ENCODE data around the gene AGK.

The AGK gene

DNA sequence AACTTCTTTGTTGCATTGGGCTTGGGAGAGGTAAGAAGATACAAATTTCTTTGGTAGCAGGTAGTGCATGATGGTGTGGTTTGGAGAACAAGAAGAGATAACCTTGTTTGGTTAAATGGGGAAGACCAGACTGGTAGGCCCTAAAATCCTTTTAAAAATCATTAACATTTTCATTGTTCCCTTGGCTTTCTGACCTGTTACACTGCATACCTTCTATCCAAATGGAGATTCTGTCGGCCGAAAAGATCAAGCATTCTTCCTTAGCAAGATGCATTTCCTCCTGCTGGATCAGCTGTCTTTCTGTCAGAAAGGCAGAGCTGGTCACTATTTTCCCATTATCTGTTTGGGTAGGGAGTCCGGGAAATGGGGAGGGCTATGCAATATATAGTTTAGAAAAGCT, 33.7 kb downstream of the AGK start:
- H3K4me3 ChIP-seq, result no peak overlapping the region
- no peak overlapping the region for H3K4me2 ChIP-seq

DNA sequence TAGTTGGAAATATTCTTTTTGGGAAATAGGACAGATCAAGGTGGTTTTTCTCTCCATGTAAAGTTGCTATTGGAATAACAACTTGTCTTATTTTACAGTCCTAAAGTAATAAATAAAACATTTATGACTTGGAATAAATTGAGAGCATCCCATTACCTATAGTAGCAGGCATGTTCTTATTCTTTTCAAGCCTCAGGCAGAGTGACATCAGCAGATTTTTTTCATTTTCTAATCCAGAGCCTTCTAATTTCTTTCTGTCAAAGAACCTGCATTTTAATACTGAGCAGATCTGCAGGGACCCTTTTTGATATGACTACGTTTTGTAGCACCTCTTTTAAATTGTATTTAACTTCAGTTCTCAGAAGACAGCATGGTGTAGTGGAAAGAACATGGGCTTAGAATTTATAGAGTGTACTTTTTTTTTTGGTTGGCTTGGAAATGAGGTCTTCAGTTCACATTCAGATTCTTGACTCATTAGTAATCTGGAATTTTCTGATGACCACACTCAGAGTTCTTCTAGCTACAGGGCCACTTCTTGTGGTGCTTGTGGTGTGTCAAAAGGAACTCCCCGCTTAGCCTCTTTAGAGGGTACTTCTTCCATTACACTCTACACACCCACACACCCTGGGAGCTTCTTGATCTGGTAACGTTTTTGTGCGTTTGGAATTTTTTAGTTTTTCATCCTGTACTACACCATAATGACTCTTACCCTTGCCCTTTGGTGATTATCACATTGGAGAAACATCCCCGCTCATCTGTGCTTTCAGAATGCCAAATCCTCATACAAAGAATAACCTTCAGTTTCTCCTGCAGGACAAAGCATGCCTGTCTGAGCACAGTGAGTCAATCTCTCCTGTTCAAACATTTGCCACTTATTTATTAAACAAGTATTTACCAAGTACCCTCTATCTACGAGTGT, 34.6 kb downstream of the AGK start:
- Histone ChIP-seq H3K27ac (no peak overlapping the region), H3K4me1 (no peaks in the 10 kb centered on the region), H4K20me1 (0 out of 2 replicates have a peak, but pooled peaks cover 10% of the 10 kb centered on the region), H3K9ac (no peak overlapping the region), H3K36me3 (peaks cover 57% of the 10 kb centered on the region), H3K27me3 (no peaks in the 10 kb centered on the region), H3K4me2 (no peak overlapping the region), H3K4me3 (no peak overlapping the region), H3K9me3 (peaks cover 2% of the 10 kb centered on the region)
- TF ChIP-seq Cebpa-rat (IDR thresholded peaks at IDR 0.05), result no peak

More for the DNA sequence above, 33.7 kb downstream of the AGK start:
- Histone ChIP-seq H4K20me1 (0 out of 2 replicates have a peak, but pooled peaks cover under 1% of the 10 kb centered on the region), H3K27ac (no peak overlapping the region), H3K27me3 (no peaks in the 10 kb centered on the region), H3K4me1 (no peaks in the 10 kb centered on the region), H3K9me3 (peaks cover 11% of the 10 kb centered on the region), H3K36me3 (peaks cover 65% of the 10 kb centered on the region), H3K9ac (no peak overlapping the region)
- TF ChIP-seq Cebpa-rat (IDR thresholded peaks at IDR 0.05), result no peak

DNA sequence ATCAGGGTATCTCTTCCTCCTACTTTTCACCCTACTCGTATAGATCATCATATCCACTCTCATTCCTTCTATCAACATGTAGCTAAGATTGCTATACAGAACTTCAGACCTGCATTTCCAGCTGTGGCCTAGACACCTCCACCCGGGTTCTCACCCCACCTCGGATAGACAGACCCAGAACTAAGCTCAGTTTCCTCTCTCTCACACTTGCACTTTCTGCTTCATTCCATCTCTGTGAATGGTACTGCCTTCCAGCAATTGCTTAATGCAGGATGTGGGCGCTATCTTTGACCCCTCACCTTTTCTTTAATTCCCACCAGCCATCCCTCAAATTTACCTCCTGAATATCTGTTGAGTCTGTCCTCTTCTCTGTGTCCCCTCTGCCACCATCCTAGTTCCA, 35.7 kb downstream of the AGK start:
- H3K9ac ChIP-seq, result no peak overlapping the region
- no peaks in the 10 kb centered on the region for H3K27me3 ChIP-seq
- no peak overlapping the region for H3K4me3 ChIP-seq
- no peak overlapping the region for H3K4me2 ChIP-seq
- H4K20me1 ChIP-seq, result 0 out of 2 replicates have a peak, but pooled peaks cover 13% of the 10 kb centered on the region
- no peaks in the 10 kb centered on the region for H3K9me3 ChIP-seq
- no peaks in the 10 kb centered on the region for H3K4me1 ChIP-seq
- TF ChIP-seq Cebpa-rat (IDR thresholded peaks at IDR 0.05), result no peak
- peaks cover 56% of the 10 kb centered on the region for H3K36me3 ChIP-seq
- H3K27ac ChIP-seq, result no peak overlapping the region

DNA sequence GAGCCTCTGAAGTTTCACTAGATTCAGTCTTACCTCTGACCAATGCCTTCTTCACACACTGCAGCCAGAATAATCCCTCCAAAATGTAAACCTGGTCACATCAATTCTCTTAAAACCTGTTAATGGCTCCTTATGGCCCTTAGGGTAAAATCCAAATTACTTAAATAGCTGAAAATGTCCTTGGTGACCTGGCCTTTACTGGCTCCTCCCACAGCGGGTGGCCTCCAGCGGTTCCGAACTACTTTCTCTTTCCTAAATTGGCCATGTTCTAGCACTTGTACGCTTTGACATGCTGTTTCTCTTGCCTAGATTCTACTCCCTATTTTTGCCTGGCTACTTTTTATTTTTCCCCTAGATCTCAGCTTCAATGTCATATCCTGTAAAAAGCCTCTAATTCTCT, 36.1 kb downstream of the AGK start:
- H3K27me3 ChIP-seq, result no peaks in the 10 kb centered on the region
- peaks cover 51% of the 10 kb centered on the region for H3K36me3 ChIP-seq
- H4K20me1 ChIP-seq, result 0 out of 2 replicates have a peak, but pooled peaks cover 13% of the 10 kb centered on the region
- H3K4me1 ChIP-seq, result no peaks in the 10 kb centered on the region
- no peak overlapping the region for H3K9ac ChIP-seq
- H3K9me3 ChIP-seq, result no peaks in the 10 kb centered on the region
- no peak overlapping the region for H3K27ac ChIP-seq
- H3K4me2 ChIP-seq, result no peak overlapping the region
- TF ChIP-seq Cebpa-rat (IDR thresholded peaks at IDR 0.05), result no peak
- no peak overlapping the region for H3K4me3 ChIP-seq

DNA sequence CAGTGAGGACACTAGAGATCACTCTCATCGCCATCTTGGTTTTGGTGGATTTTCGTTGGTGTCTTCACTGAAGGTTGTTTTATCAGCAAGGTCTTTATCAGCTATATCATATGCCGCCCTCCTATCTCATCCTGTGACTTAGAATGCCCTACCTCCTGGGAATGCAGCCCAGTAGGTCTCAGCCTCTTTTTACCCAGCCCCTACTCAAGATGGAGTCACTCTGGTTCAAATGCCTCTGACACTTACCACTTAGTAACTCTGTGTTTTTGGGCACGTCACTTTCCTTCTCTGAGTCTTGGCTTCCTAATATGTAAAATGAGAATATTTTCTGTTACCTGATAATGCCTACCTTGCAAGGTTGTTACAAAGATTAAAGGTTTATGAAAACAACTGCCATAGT, 37.7 kb downstream of the AGK start:
- Histone ChIP-seq H3K9me3 (no peaks in the 10 kb centered on the region), H3K4me1 (no peaks in the 10 kb centered on the region), H4K20me1 (0 out of 2 replicates have a peak, but pooled peaks cover 13% of the 10 kb centered on the region), H3K4me3 (no peak overlapping the region), H3K27ac (no peak overlapping the region), H3K9ac (no peak overlapping the region), H3K36me3 (peaks cover 50% of the 10 kb centered on the region), H3K27me3 (no peaks in the 10 kb centered on the region), H3K4me2 (no peak overlapping the region)
- TF ChIP-seq Cebpa-rat (IDR thresholded peaks at IDR 0.05), result no peak

DNA sequence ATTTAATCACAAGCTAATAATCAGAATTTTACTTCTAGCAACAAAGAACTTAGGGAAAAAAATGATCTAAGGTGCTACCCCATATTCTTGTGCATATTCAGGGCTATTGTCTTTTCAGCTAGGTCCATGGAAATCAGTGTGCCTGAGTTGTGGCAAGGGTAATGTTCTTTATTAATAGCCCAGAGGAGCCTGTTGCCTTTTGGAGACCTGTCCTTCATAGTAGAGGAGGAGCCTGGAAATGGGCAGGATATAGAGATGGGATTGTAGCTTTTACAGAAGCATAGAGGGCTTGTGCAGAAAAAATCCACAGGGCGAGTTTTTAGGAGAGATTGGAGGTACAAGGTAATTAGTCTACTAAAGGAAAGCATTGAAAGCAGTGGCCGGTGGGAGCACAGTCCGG, 38.9 kb downstream of the AGK start:
- H3K9me3 ChIP-seq, result no peaks in the 10 kb centered on the region
- H3K4me1 ChIP-seq, result no peaks in the 10 kb centered on the region
- H4K20me1 ChIP-seq, result 0 out of 2 replicates have a peak, but pooled peaks cover 13% of the 10 kb centered on the region
- H3K4me3 ChIP-seq, result no peak overlapping the region
- H3K4me2 ChIP-seq, result no peak overlapping the region
- peaks cover 51% of the 10 kb centered on the region for H3K36me3 ChIP-seq
- no peak overlapping the region for H3K9ac ChIP-seq
- TF ChIP-seq Cebpa-rat (IDR thresholded peaks at IDR 0.05), result no peak
- no peak overlapping the region for H3K27ac ChIP-seq
- H3K27me3 ChIP-seq, result no peaks in the 10 kb centered on the region

DNA sequence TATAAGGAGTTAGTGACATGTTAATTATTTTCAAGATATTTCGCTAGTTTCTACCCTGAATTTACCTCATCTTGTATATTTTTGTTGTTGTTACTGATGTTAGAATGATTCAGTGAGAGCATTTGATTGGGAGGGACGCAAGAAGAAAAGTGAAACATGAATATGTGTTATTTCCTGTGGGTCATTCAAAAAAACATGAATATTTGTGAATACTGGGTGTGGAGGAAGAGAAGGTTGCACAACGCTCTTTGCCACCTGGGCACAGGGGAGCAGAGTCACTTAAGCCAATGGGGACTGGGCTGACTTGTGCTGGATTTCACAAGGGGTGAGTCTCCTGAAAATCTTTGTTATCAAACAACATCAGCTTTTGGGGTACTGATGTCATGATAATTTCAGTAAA, 39.5 kb downstream of the AGK start:
- Histone ChIP-seq H3K4me3 (no peak overlapping the region), H3K9ac (no peak overlapping the region), H3K4me1 (no peaks in the 10 kb centered on the region), H3K27me3 (no peaks in the 10 kb centered on the region), H3K36me3 (peaks cover 48% of the 10 kb centered on the region), H3K9me3 (no peaks in the 10 kb centered on the region), H3K4me2 (no peak overlapping the region), H4K20me1 (0 out of 2 replicates have a peak, but pooled peaks cover 13% of the 10 kb centered on the region), H3K27ac (no peak overlapping the region)
- TF ChIP-seq Cebpa-rat (IDR thresholded peaks at IDR 0.05), result no peak

DNA sequence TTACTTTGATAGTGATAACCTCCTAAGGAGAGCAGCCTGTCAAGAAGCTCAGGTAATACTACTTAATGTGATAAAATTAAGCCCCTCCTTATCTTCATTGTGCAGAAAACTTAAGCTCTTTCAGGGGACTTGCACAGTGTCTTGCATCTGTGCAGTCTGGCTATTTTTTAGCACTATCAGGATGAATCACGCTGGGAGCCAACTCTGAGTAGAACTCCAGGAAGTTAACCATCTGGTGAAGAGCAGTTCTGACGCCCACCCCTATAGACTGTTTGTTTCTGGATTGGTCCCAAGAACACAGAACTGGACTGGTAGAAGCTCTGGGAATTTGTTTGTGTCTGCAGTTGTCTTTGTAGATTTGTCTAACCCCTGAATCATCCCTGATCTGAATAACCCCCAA, 41.9 kb downstream of the AGK start:
- no peak overlapping the region for H3K9ac ChIP-seq
- no peak for TF ChIP-seq Cebpa-rat (IDR thresholded peaks at IDR 0.05)
- no peak overlapping the region for H3K4me3 ChIP-seq
- no peaks in the 10 kb centered on the region for H3K4me1 ChIP-seq
- no peak overlapping the region for H3K4me2 ChIP-seq
- 0 out of 2 replicates have a peak, but pooled peaks cover 13% of the 10 kb centered on the region for H4K20me1 ChIP-seq
- peaks cover 45% of the 10 kb centered on the region for H3K36me3 ChIP-seq
- H3K27me3 ChIP-seq, result no peaks in the 10 kb centered on the region
- H3K27ac ChIP-seq, result no peak overlapping the region
- no peaks in the 10 kb centered on the region for H3K9me3 ChIP-seq

DNA sequence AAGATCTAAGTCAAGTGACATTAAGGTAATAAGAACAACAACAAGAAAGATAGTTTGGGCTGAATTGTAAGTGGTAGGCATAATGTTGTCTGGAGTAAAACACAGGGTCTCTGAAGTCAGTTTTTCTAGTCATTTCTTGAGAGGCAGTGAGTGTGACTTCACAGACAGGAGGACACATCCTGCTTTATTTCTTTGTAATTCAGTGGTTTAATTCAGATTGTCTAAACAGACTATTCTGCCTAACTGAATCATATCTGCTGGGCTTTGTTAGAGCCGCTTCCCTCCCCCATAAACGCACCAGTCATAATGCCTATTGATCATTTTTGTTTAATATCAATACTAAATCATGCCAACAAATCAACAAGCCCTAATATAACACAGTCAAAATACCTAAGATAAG, 46.8 kb downstream of the AGK start:
- Histone ChIP-seq H3K9ac (no peak overlapping the region), H3K27me3 (no peaks in the 10 kb centered on the region), H3K4me2 (no peak overlapping the region), H4K20me1 (no peaks in the 10 kb centered on the region), H3K36me3 (peaks cover 56% of the 10 kb centered on the region), H3K9me3 (no peaks in the 10 kb centered on the region), H3K4me3 (no peak overlapping the region), H3K4me1 (no peaks in the 10 kb centered on the region), H3K27ac (no peak overlapping the region)
- TF ChIP-seq Cebpa-rat (IDR thresholded peaks at IDR 0.05), result no peak

DNA sequence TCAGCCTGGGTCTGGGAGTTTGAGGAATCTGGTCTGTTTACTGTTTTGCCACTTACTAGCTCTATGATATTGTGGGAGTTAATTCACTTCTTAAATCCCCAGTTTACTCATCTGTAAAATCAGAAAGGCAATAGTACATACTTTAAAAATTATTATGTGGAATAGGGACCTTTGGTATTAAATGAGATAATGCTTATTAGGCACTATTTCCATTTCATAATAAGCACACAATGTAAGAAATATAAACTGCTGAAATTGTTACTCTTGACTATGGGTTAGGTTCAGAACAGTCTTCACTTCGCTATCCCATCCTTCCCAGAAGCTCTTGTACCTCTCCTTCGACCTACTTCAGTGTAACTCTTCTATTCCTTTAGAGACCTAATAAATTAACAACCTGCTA, 47.2 kb downstream of the AGK start:
- Histone ChIP-seq H4K20me1 (no peaks in the 10 kb centered on the region), H3K4me2 (no peak overlapping the region), H3K27me3 (no peaks in the 10 kb centered on the region), H3K27ac (no peak overlapping the region), H3K36me3 (peaks cover 52% of the 10 kb centered on the region), H3K9me3 (no peaks in the 10 kb centered on the region), H3K4me1 (no peaks in the 10 kb centered on the region), H3K4me3 (no peak overlapping the region), H3K9ac (no peak overlapping the region)
- TF ChIP-seq Cebpa-rat (IDR thresholded peaks at IDR 0.05), result no peak

Measured in BLaER1 (cell line).